Measurements from ENCODE around the gene MAP7D1. TPM values are rescaled to one million over a fixed set of nuclear protein-coding genes. Genes with fewer than 3 reads are reported as not detected.

Gene MAP7D1
- total RNA-seq, 3 donors from 2014 or later: 67.4 to 78.0 (median 68.6) TPM

DNA sequence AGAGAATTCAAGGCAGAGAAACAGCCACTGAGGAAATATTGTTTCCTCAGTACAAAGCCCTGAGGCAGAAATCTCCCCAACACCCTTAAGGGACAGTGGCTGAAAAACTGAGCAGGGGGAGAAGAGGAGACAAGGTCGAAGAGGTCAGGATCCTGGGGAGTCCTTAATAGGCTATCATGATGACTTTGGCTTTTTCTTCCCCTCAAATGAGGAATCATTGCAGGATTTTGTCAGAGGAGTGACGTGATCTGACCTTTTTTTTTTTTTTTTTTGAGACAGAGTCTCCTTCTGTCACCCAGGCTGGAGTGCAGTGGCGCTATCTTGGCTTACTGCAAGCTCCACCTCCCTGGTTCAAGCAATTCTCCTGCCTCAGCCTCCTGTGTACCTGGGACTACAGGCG, 10.2 kb downstream of the MAP7D1 start:
- no peak overlapping the region for H3K27ac ChIP-seq

GRCh38 chr1:36166938-36167905, 11.3 kb downstream of the MAP7D1 start:
- Histone ChIP-seq H3K4me1 (peaks cover 4% of the 10 kb centered on the region in 2 donors), H3K4me3 (no peak overlapping the region), H3K36me3 (peaks cover under 1% of the 10 kb centered on the region), H3K9me3 (no peaks in the 10 kb centered on the region), H3K27ac (no peak overlapping the region), H3K27me3 (no peaks in the 10 kb centered on the region)
- no peak for DNase-seq (ENCODE audit: low spot score in 2 of 2)
- no peak for TF ChIP-seq POLR2A (IDR thresholded peaks at IDR 0.05)
- intact Hi-C loops (cut with DNase I; ENCODE audit: low total_unique reads): no loop called here

More for the DNA sequence above, 10.2 kb downstream of the MAP7D1 start:
- intact Hi-C loops (cut with DNase I; ENCODE audit: low total_unique reads): no loop called here
- no peak for TF ChIP-seq CTCF (IDR thresholded peaks at IDR 0.05)
- TF ChIP-seq POLR2A (IDR thresholded peaks at IDR 0.05): no peak
- no peak for TF ChIP-seq POLR2AphosphoS5 (IDR thresholded peaks at IDR 0.05)
- no peak for DNase-seq (ENCODE audit: low spot score in 2 of 2)
- H3K4me1 ChIP-seq: peaks cover 13 to 14% of the 10 kb centered on the region in 2 donors
- no peaks in the 10 kb centered on the region for H3K27me3 ChIP-seq
- H3K4me3 ChIP-seq: no peak overlapping the region
- no peaks in the 10 kb centered on the region for H3K9me3 ChIP-seq
- H3K36me3 ChIP-seq: no peaks in the 10 kb centered on the region

- intact Hi-C loops (cut with DNase I; ENCODE audit: low total_unique reads): no loop called here
These were observed 12.6 kb downstream of the MAP7D1 start for GRCh38 chr1:36168514-36168913.

DNA sequence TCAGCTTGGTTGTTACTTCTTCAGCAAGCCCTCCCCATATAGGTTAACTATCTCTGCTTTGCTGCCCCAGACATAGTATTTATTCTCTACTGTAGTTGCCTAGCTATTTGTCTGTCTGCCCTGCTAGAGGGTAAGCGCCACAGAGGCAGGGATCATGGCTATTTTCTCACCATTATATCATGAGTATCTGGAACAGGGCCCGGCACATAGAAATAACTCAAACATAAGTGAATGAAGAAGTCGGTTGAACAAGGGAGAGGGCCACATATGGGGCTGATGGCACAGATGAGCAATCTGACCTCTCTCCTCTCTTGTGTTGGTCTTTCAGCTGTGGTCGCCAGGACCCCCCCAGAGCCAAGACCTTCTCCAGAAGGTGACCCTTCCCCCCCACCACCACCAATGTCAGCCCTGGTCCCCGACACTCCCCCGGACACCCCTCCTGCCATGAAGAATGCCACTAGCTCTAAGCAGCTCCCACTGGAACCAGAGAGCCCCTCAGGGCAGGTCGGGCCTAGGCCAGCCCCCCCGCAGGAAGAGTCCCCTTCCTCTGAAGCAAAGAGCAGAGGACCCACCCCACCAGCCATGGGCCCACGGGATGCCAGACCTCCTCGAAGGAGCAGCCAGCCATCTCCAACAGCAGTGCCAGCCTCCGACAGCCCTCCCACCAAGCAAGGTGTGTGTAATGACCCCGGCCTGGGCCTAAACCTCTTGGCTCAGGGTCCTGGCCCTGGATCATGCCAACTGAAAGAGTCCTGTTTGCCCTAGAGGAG, 14.9 kb downstream of the MAP7D1 start:
- DNase-seq (ENCODE audit: low spot score in 2 of 2): no peak
- H3K27ac ChIP-seq: no peak overlapping the region
- H3K36me3 ChIP-seq: peaks cover 12% of the 10 kb centered on the region
- no peaks in the 10 kb centered on the region for H3K9me3 ChIP-seq
- no peaks in the 10 kb centered on the region for H3K27me3 ChIP-seq
- intact Hi-C loops (cut with DNase I; ENCODE audit: low total_unique reads): no loop called here
- no peak for TF ChIP-seq POLR2A (IDR thresholded peaks at IDR 0.05)
- TF ChIP-seq CTCF (IDR thresholded peaks at IDR 0.05): no peak
- TF ChIP-seq POLR2AphosphoS5 (IDR thresholded peaks at IDR 0.05): no peak
- H3K4me1 ChIP-seq: no peaks in the 10 kb centered on the region
- H3K4me3 ChIP-seq: no peak overlapping the region

More at GRCh38 chr1:36168514-36168913, 12.6 kb downstream of the MAP7D1 start:
- no peak overlapping the region for H3K4me3 ChIP-seq
- H3K9me3 ChIP-seq: no peaks in the 10 kb centered on the region
- H3K36me3 ChIP-seq: peaks cover 12% of the 10 kb centered on the region
- DNase-seq (ENCODE audit: low spot score in 2 of 2): no peak
- TF ChIP-seq POLR2A (IDR thresholded peaks at IDR 0.05): no peak
- H3K27ac ChIP-seq: no peak overlapping the region
- no peaks in the 10 kb centered on the region for H3K27me3 ChIP-seq
- no peaks in the 10 kb centered on the region for H3K4me1 ChIP-seq

GRCh38 chr1:36172017-36172747, 16.2 kb downstream of the MAP7D1 start:
- Histone ChIP-seq H3K36me3 (peaks cover 12% of the 10 kb centered on the region), H3K27ac (no peak overlapping the region), H3K27me3 (no peaks in the 10 kb centered on the region), H3K9me3 (no peaks in the 10 kb centered on the region), H3K4me1 (no peaks in the 10 kb centered on the region), H3K4me3 (no peak overlapping the region)
- intact Hi-C loops (cut with DNase I; ENCODE audit: low total_unique reads): no loop called here
- TF ChIP-seq POLR2A (IDR thresholded peaks at IDR 0.05) (no peak), POLR2AphosphoS5 (IDR thresholded peaks at IDR 0.05) (no peak)
- no peak for DNase-seq (ENCODE audit: low spot score in 2 of 2)

- TF ChIP-seq POLR2AphosphoS5 (IDR thresholded peaks at IDR 0.05) (no peak), POLR2A (IDR thresholded peaks at IDR 0.05) (no peak), CTCF (IDR thresholded peaks at IDR 0.05) (no peak)
- intact Hi-C loops (cut with DNase I; ENCODE audit: low total_unique reads): no loop called here
- DNase-seq (ENCODE audit: low spot score in 2 of 2): no peak
- H3K27ac ChIP-seq: no peak overlapping the region
- no peak overlapping the region for H3K4me3 ChIP-seq
- H3K27me3 ChIP-seq: no peaks in the 10 kb centered on the region
- no peaks in the 10 kb centered on the region for H3K4me1 ChIP-seq
- no peaks in the 10 kb centered on the region for H3K9me3 ChIP-seq
- peaks cover 12% of the 10 kb centered on the region for H3K36me3 ChIP-seq
These were observed 17.0 kb downstream of the MAP7D1 start for GRCh38 chr1:36172983-36173382.
